Mucosa of descending colon (tissue), 3 donors: ENCODE data around the gene CCDC6. TPM values are rescaled to one million over a fixed set of nuclear protein-coding genes. Genes with fewer than 3 reads are reported as not detected.
A peak's percentile ranks its signal among the peaks of the same experiment; 100 is the strongest.

ENCODE experiments used
- ATAC-seq: fragments of 200-7000 bp; cut with Tn5 transposase; one replicate; pipeline ENCODE4 v1.9.1; 2020; ENCODE audit warnings: mild to moderate bottlenecking, moderate library complexity
- DNase-seq, 3 donors: peaks; one replicate each; pipeline ENCODE4 v3.0.0-alpha.2; 2020
- H3K36me3 ChIP-seq: fragments of 200-600 bp; one replicate; pipeline ENCODE4 v1.8.0; 2021; ENCODE audit warnings: low read depth, mild to moderate bottlenecking
- H3K4me1 ChIP-seq: fragments of 200-600 bp; one replicate; pipeline ENCODE4 v1.8.0; 2021; ENCODE audit warnings: low read depth, mild to moderate bottlenecking
- H3K4me3 ChIP-seq: fragments of 200-600 bp; one replicate; pipeline ENCODE4 v1.8.0; 2021; ENCODE audit warnings: mild to moderate bottlenecking
- H3K9me3 ChIP-seq: fragments of 200-600 bp; one replicate; pipeline ENCODE4 v1.8.0; 2021; ENCODE audit warnings: mild to moderate bottlenecking
- CTCF ChIP-seq: fragments of 200-600 bp; IDR thresholded peaks from one replicate; pipeline ENCODE4 v1.8.0; 2022; ENCODE audit warnings: antibody characterized with exemption, mild to moderate bottlenecking
- intact Hi-C, 2 donors: fragments of 100-400 bp; cut with DNase I in 1 of 2; cut with micrococcal nuclease in 1 of 2; formaldehyde crosslinking; loops; one replicate each; pipeline versions ENCODE4 v1.11.0 to v1.11.1; 2022; cut with DNase I, micrococcal nuclease
- total RNA-seq, 3 donors: library from RNA; stranded (reverse); fragmentation: NEBNext Ultra II Directional in 2 of 3; extraction: Animal tissue kit (Norgen Biotek cat#: 25700) in 2 of 3; gene quantifications; one replicate each; pipeline versions ENCODE4 v1.2.1 to v1.2.4, GENCODE V29; 2021 to 2023
- donor health status: DM: no; HTN: no; CAD: no; lungs with moderate emphysema.
- donor health status: DM: no; HTN: no; CAD: no.
- donor health status: DM: no; HTN: yes; CAD: no.

Gene CCDC6
- total RNA-seq, 3 donors from 2014 or later: 54.5 to 73.1 (median 62.7) TPM

GRCh38 chr10:59847326-59847725, 59.0 kb downstream of the CCDC6 start:
- no peak for TF ChIP-seq CTCF
- Histone ChIP-seq H3K4me3 (no peak overlapping the region), H3K9me3 (no peaks in the 10 kb centered on the region), H3K4me1 (no peaks in the 10 kb centered on the region), H3K36me3 (no peaks in the 10 kb centered on the region)
- ATAC-seq (no peak), DNase-seq (no peak)
- intact Hi-C loops: no loop called here

- TF ChIP-seq CTCF: no peak
- intact Hi-C loops: no loop called here
Measured at GRCh38 chr10:59844436-59844835, 61.9 kb downstream of the CCDC6 start.

GRCh38 chr10:59843748-59844147, 62.6 kb downstream of the CCDC6 start:
- Histone ChIP-seq H3K4me1 (peaks cover 2% of the 10 kb centered on the region), H3K9me3 (no peaks in the 10 kb centered on the region), H3K4me3 (no peak overlapping the region), H3K36me3 (no peaks in the 10 kb centered on the region)
- intact Hi-C loops: no loop called here
- DNase-seq: no peak
- TF ChIP-seq CTCF: no peak
- peak; percentile 52 for ATAC-seq

More at GRCh38 chr10:59844436-59844835, 61.9 kb downstream of the CCDC6 start:
- no peaks in the 10 kb centered on the region for H3K9me3 ChIP-seq
- ATAC-seq: no peak
- no peak for DNase-seq
- no peaks in the 10 kb centered on the region for H3K4me1 ChIP-seq
- H3K4me3 ChIP-seq: no peak overlapping the region
- no peaks in the 10 kb centered on the region for H3K36me3 ChIP-seq

GRCh38 chr10:59839576-59839975, 66.8 kb downstream of the CCDC6 start:
- no peak overlapping the region for H3K4me3 ChIP-seq
- H3K9me3 ChIP-seq: no peaks in the 10 kb centered on the region
- H3K36me3 ChIP-seq: no peaks in the 10 kb centered on the region
- no peak for ATAC-seq
- intact Hi-C loops: loop anchor here in 1 of 2 donors (10.0 kb wide), 1 partner anchor 195 kb away; no protein-coding TSS in a partner anchor
- no peak for TF ChIP-seq CTCF
- peaks cover 5% of the 10 kb centered on the region for H3K4me1 ChIP-seq
- DNase-seq: no peak

GRCh38 chr10:59838085-59838789, 68.1 kb downstream of the CCDC6 start:
- TF ChIP-seq CTCF: no peak
- intact Hi-C loops: loop anchor here in 1 of 2 donors (10.0 kb wide), 1 partner anchor 197 kb away; no protein-coding TSS in a partner anchor
- no peaks in the 10 kb centered on the region for H3K36me3 ChIP-seq
- no peak overlapping the region for H3K4me3 ChIP-seq
- DNase-seq: no peak
- ATAC-seq: peak; percentile 32
- H3K4me1 ChIP-seq: peaks cover 5% of the 10 kb centered on the region
- H3K9me3 ChIP-seq: no peaks in the 10 kb centered on the region
